Ovary (tissue), 1 donor: ENCODE measurements around the gene SUSD6.

ENCODE experiments used
- EP300 ChIP-seq: sonication (generic); formaldehyde crosslinking; IDR thresholded peaks from one replicate; pipeline ENCODE4 v1.6.1; 2017; ENCODE audit warnings: antibody characterized with exemption
- POLR2A ChIP-seq: fragments of 450-650 bp; IDR thresholded peaks from one replicate; pipeline ENCODE4 v1.6.1; 2017; ENCODE audit warnings: antibody characterized with exemption, mild to moderate bottlenecking, moderate library complexity

DNA sequence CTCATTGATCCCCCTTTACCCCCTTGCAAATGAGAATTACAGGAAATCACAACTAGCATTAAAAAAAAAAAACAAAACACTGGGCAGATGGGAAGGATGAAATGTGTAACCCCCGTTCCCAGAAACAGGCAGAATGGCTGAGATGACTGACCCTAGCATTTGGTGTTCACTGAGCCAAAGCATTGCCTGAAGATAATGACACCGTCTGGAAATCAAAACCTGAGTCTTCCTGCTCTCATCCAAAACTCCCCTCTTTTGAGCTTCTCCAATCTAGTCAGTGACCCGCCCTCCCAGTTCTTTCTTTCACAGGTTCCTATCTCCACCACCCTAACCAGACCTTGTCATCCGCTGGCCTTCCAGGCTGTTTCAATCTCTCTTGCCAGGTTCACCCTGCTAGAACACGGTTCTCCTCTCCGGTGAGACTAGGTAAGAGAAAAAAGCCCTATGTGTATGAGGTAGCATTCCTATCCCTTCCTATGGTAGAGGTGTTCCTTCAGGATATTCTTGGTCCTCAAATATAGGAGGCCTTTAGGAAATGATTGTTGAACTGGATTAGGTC is 21.3 kb downstream of the SUSD6 start:
- TF ChIP-seq EP300 (no peak), POLR2A (no peak)
